GM18867 (cell line): Measurements from ENCODE around the gene IFNA21.
"Not testable (repeated sequence)": the region's sequence is repeated elsewhere in the genome, so short reads cannot be mapped to it uniquely, and the experiment has no call there.

Experiments
- ATAC-seq: cut with Tn5 transposase; IDR thresholded peaks from one replicate; pipeline ENCODE4 v1.9.1; 2021; ENCODE audit warnings: mild to moderate bottlenecking, moderate library complexity; ENCODE audit not compliant: unreplicated experiment

The IFNA21 gene

DNA sequence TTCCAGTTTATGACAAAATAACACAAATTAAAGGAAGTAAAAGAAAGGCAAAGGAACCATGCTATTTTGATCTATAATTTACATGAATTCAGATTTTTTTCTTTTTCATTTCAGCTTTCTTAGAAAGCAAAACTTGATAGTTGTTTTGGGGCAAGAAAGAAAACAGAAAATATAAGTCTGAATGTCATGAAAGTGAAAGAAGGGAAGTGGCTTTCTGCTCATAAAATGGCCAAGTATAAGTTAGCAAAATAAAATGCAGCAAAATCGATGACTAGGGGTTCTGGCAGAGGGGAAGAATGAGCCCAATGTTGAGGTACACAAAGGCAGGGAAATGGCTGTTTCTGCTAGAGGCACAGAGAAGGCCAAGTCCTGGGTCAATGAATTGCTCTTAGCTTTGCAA lies 21.9 kb downstream of the IFNA21 start:
- peak; percentile 74 for ATAC-seq

DNA sequence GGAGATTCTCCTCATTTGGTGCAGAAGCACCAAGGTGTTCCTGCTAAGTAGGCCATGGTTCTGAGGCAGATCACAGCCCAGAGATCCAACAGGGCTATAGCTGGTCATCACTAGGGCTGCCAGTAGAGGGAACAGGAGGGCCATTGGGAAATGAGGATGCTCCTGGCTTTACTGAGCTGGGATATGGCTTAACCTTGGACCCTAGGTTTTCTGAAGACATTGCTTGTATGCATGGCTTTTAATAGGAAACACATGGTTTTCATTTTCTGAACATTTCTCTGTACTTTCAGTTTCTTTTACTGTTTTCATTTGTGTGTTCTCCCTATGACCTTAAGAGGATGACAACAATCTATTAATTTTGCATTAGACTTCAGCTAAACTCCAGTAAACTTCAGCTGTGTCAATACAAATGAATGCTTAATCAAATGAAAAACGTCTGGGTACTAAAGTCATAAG lies 25.0 kb downstream of the IFNA21 start, which contains the start of gene IFNW1:
Gene IFNW1 (minus strand): TSS at position 406 of the 456 bp plus-strand sequence. CDS start 262 bp downstream, at position 144.
- ATAC-seq = peak; percentile 67

- no peak for ATAC-seq
These were observed 29.4 kb downstream of the IFNA21 start for GRCh38 chr9:21137020-21137419.

DNA sequence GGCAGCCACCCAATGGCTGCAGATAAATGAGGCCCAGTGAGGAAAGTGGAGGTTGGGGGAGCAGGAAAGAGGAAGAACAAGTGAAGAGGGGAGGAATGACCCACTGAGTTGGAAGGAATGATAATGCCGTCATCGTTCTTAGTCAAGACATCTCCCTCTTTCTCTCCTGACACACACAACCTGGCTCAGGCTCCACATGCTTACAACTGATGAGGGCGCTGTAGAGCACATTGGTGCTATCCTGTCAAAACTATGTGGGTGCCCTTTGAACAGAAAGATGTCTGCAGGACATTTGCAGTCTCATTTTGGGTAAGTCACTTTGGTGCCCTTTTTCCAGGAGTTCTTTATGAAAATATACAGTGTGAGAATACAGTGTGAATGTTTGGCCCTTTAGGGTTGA lies 30.7 kb downstream of the IFNA21 start:
- ATAC-seq = no peak

DNA sequence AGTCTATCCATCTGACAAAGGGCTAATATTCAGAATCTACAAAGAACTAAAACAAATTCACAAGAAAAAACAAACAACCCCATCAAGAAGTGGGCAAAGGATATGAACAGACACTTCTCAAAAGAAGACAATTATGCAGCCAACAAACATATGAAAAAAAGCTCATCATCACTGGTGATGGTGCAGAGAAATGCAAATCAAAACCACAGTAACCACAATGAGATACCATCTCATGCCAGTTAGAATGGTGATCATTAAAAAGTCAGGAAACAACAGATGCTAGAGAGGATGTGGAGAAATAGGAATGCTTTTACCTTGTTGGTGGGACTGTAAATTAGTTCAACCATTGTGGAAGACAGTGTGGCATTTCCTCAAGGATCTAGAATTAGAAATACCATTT lies 38.3 kb downstream of the IFNA21 start:
- ATAC-seq = not testable (repeated sequence)

DNA sequence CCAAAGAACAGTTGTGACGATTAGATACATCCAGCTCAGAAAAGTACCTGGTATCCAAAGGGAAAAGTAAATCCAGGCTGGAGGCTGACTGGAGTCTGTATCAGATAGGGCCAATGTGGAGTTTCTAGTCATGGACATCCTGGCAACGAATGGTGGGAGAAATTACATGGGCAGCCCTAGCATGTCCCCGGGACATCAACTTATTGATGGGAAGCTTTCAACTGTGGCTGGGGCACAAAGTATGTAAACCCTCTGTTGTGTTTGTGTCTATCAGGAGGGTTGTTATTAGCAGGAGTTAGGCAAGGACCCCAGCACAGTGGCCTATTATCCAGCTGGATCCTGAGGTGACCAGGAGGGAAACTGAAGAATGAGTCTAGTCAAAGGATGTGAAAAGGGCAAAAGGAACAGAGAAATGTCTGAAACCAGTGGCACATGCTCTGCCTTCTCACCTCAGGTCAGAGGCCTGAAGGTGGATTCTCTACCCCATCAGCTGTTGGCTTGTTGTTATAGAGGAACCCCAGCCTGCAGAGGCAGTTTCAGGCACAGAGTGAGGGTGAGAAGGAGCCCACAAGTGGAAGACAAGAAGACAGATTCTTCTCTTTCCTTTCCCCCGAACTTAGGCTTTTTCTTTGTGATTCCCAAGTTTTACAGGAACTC lies 44.7 kb downstream of the IFNA21 start:
- ATAC-seq = peak; percentile 99

DNA sequence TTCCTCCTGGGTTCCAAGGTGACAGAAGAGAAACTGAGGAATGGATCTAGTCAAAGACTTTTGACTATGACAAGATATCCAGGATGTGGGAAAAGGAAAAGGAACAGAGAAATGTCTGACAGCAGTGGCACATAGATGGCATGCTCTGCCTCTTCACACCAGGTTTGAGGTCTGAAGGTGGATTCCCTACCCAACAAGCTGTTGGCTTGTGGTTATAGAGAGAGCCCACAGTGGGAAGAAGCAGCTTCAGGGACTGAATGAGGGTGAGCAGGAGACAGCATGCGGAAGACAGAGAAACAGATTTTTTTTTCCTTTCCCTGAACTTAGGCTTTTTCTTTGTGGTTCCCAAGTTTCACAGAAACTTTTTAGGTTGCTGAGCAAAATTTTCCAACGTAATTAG lies 45.4 kb downstream of the IFNA21 start:
- ATAC-seq = peak; percentile 33

- ATAC-seq = no peak
These were observed 47.2 kb downstream of the IFNA21 start for GRCh38 chr9:21119093-21119770.
